IMR-90 (cell line): ENCODE data around the gene FRYL. TPM values are rescaled to one million over a fixed set of nuclear protein-coding genes. Genes with fewer than 3 reads are reported as not detected.

Source experiments
- ATAC-seq: fragments of 200-7000 bp; cut with Tn5 transposase; 2 replicates; pipeline ENCODE4 v1.9.1; 2020; ENCODE audit warnings: low read depth, mild to moderate bottlenecking, moderate library complexity
- BruUV-seq: library from RNA; stranded (reverse); fragments of 400-500 nt; replicated peaks from 2 replicates; lab custom pipeline; 2021; lab: Mats Ljungman, UMichigan
- CTCF ChIA-PET: fragments of 300-600 bp; formaldehyde crosslinking; extraction: SDS; loops from one replicate; lab custom pipeline; 2021; ENCODE audit warnings: antibody characterized with exemption; lab: Yijun Ruan, JAX
- POLR2A ChIA-PET: fragments of 300-600 bp; sonication (Branson Sonifier 250); formaldehyde crosslinking; loops from one replicate; lab custom pipeline; 2022; ENCODE audit warnings: antibody characterized with exemption; ENCODE audit not compliant: unreplicated experiment; lab: Charles Lee
- DNase-seq: peaks from one replicate; pipeline ENCODE4 v3.0.0; 2013
- H2AFZ ChIP-seq: replicated peaks from 2 replicates; pipeline ENCODE3; 2013; ENCODE audit warnings: low read length, mild to moderate bottlenecking; ENCODE audit not compliant: poor library complexity
- H2AK5ac ChIP-seq: 2 replicates; pipeline ENCODE4 v1.6.1; 2013; ENCODE audit warnings: low read depth, low read length, inconsistent platforms
- H2AK9ac ChIP-seq: replicated peaks from 2 replicates; pipeline ENCODE3; 2013; ENCODE audit warnings: mild to moderate bottlenecking, low read depth, low read length, moderate library complexity; ENCODE audit not compliant: poor library complexity
- H2BK120ac ChIP-seq: 2 replicates; pipeline ENCODE4 v1.6.1; 2013; ENCODE audit warnings: low read depth, low read length, inconsistent platforms
- H2BK15ac ChIP-seq: 3 replicates; pipeline ENCODE4 v1.6.1; 2013; ENCODE audit warnings: low read depth, low read length, inconsistent platforms
- H2BK20ac ChIP-seq: 2 replicates; pipeline ENCODE4 v1.6.1; 2013; ENCODE audit warnings: low read depth, mild to moderate bottlenecking, inconsistent platforms, low read length, moderate library complexity
- H2BK5ac ChIP-seq: 2 replicates; pipeline ENCODE4 v1.6.1; 2013; ENCODE audit warnings: mild to moderate bottlenecking, low read depth, low read length, inconsistent platforms; ENCODE audit not compliant: poor library complexity, severe bottlenecking
- H3K14ac ChIP-seq: replicated peaks from 2 replicates; pipeline ENCODE4 v1.6.1; 2013; ENCODE audit warnings: low read depth, low read length, inconsistent platforms
- H3K18ac ChIP-seq: 2 replicates; pipeline ENCODE4 v1.6.1; 2013; ENCODE audit warnings: low read depth, low read length, control low read depth
- H3K23ac ChIP-seq: 2 replicates; pipeline ENCODE4 v1.6.1; 2013; ENCODE audit warnings: low read depth, low read length, inconsistent platforms
- H3K27ac ChIP-seq: 2 replicates; pipeline ENCODE4 v1.5.1; 2013; ENCODE audit warnings: mild to moderate bottlenecking, control low read depth, low read length; ENCODE audit not compliant: insufficient read depth
- H3K27me3 ChIP-seq: 2 replicates; pipeline ENCODE4 v1.6.1; 2013; ENCODE audit warnings: low read length; ENCODE audit not compliant: control insufficient read depth, insufficient read depth
- H3K36me3 ChIP-seq: 2 replicates; pipeline ENCODE4 v1.6.1; 2013; ENCODE audit warnings: low read length, mixed read lengths; ENCODE audit not compliant: control insufficient read depth, insufficient read depth
- H3K4ac ChIP-seq: 2 replicates; pipeline ENCODE4 v1.6.1; 2013; ENCODE audit warnings: low read depth, low read length, inconsistent platforms
- H3K4me1 ChIP-seq: 2 replicates; pipeline ENCODE4 v1.6.1; 2013; ENCODE audit warnings: low read length, mixed read lengths; ENCODE audit not compliant: control insufficient read depth, insufficient read depth
- H3K4me2 ChIP-seq: 2 replicates; pipeline ENCODE4 v1.6.1; 2013; ENCODE audit warnings: low read depth, mild to moderate bottlenecking, control low read depth, low read length, moderate library complexity
- H3K4me3 ChIP-seq: 2 replicates; pipeline ENCODE4 v1.5.1; 2013; ENCODE audit warnings: low read depth, mild to moderate bottlenecking, control low read depth, low read length, moderate library complexity; ENCODE audit not compliant: insufficient read depth
- H3K56ac ChIP-seq: 2 replicates; pipeline ENCODE4 v1.6.1; 2013; ENCODE audit warnings: low read length, inconsistent platforms; ENCODE audit not compliant: insufficient read depth; ENCODE audit errors: extremely low read depth
- H3K79me1 ChIP-seq, 2 experiments: 2 replicates each; pipeline ENCODE4 v1.6.1; 2013; ENCODE audit warnings: low read length in 2 of 2, inconsistent platforms in 1 of 2, low read depth in 1 of 2
- H3K9ac ChIP-seq: 2 replicates; pipeline ENCODE4 v1.6.1; 2013; ENCODE audit warnings: low read depth, low read length, control low read depth
- H3K9me1 ChIP-seq: 2 replicates; pipeline ENCODE4 v1.6.1; 2013; ENCODE audit warnings: low read length, inconsistent platforms; ENCODE audit not compliant: insufficient read depth
- H3K9me3 ChIP-seq: 2 replicates; pipeline ENCODE4 v1.6.1; 2013; ENCODE audit warnings: low read length; ENCODE audit not compliant: control insufficient read depth, insufficient read depth
- H4K20me1 ChIP-seq: 2 replicates; pipeline ENCODE4 v1.6.1; 2013; ENCODE audit warnings: low read length, inconsistent platforms; ENCODE audit not compliant: insufficient read depth
- H4K5ac ChIP-seq: 2 replicates; pipeline ENCODE4 v1.6.1; 2013; ENCODE audit warnings: mild to moderate bottlenecking, low read depth, low read length, control low read depth
- H4K8ac ChIP-seq, 2 experiments: 2 replicates each; pipeline ENCODE4 v1.6.1; 2013; ENCODE audit warnings: low read depth in 2 of 2, low read length in 2 of 2, control low read depth in 1 of 2, inconsistent platforms in 1 of 2
- H4K91ac ChIP-seq: 2 replicates; pipeline ENCODE4 v1.6.1; 2013; ENCODE audit warnings: low read depth, low read length, inconsistent platforms; ENCODE audit not compliant: insufficient read depth
- BHLHE40 ChIP-seq: fragments of 150-350 bp; IDR thresholded peaks from 2 replicates; pipeline ENCODE4 v1.6.1; 2016; ENCODE audit warnings: mild to moderate bottlenecking, low read depth, low read length
- CEBPB ChIP-seq: IDR thresholded peaks from 2 replicates; pipeline ENCODE4 v1.6.1; 2012; ENCODE audit warnings: low read depth, low read length, improper control_type of control experiment
- NFE2L2 ChIP-seq: fragments of 150-350 bp; IDR thresholded peaks from 2 replicates; pipeline ENCODE4 v1.6.1; 2016; ENCODE audit warnings: low read depth, mild to moderate bottlenecking, low read length
- WGBS, 2 experiments: methylation state at CpG; one replicate each; pipeline versions ENCODE4 v1.1.5 to v1.1.7; 2013; ENCODE audit warnings: missing lambda C conversion rate in 2 of 2; ENCODE audit not compliant: insufficient read length in 1 of 2; ENCODE audit errors: extremely low coverage in 2 of 2; 5-methylcytosine and 5-hydroxymethylcytosine counted together
- dilution Hi-C: fragments of 300-500 bp; cut with HindIII; formaldehyde crosslinking; loops from one replicate; pipeline ENCODE4 v1.14.3; 2018; ENCODE audit warnings: low sequenced_read_pairs; ENCODE audit not compliant: unreplicated experiment
- in situ Hi-C: fragments of 300-500 bp; cut with MboI; formaldehyde crosslinking; loops from 3 replicates; pipeline ENCODE4 v1.14.3; 2019; ENCODE audit warnings: low sequenced_read_pairs, inconsistent platforms, mixed read lengths
- intact Hi-C: fragments of 100-400 bp; cut with micrococcal nuclease; formaldehyde crosslinking; loops from 2 replicates; pipeline ENCODE4 v1.10.0; 2022
- polyA plus RNA-seq, 3 experiments: library from polyadenylated mRNA; depleted of rRNA; stranded (reverse); fragments of >200 nt; gene quantifications; 2 replicates each; pipeline ENCODE4 v1.2.3, GENCODE V29; 2012; ENCODE audit warnings: low replicate concordance in 1 of 3
- total RNA-seq: library from RNA; depleted of rRNA; stranded (reverse); fragments of >200 nt; gene quantifications from 2 replicates; pipeline ENCODE4 v1.2.3, GENCODE V29; 2012

FRYL gene
- total and polyA plus RNA-seq, 2 of the 4 experiments (the other 2 are of a cell fraction) = 9.9 to 77.4 TPM

DNA sequence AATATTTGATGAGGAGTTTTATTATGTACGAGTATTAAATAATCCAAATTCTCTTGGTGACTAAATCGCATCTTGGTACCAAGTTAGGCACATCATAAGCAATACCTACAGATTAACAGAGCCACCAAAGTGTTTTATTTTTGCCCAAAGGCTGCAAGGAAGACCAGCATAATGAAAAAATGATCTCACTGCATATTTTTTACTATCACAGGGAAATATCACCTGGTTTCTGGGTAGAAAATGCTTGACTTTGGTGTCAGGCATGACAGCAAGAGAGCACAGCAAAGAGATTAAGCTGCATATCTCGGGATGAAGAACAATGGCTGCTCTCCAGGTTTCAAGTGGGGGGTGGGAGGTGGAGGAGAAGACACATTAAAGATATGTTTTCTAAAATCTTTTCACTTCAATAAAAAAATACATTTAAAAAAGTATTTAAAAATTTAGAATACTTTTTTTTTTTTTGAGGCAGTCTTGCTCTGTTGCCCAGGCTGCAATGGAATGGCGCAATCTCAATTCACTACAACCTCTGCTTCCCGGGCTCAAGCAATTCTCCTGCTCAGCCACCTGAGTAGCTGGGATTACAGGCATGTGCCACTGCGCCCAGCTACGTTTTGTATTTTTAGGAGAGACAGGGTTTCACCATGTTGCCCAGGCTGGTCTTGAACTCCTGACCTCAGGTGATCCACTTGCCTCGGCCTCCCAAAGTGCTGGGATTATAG, 86.1 kb downstream of the FRYL start:
- Histone ChIP-seq H2AFZ (no peak overlapping the region), H2BK120ac (no peak overlapping the region), H3K14ac (no peak overlapping the region), H3K4me1 (peaks cover 11% of the 10 kb centered on the region; the same call in 1 of the 2 replicates), H3K4ac (no peak overlapping the region), H2BK5ac (no peak overlapping the region), H4K20me1 (peaks cover 10% of the 10 kb centered on the region; the same call in 1 of the 2 replicates), H3K9ac (no peak overlapping the region), H3K79me1 (peaks cover 7 to 54% of the 10 kb centered on the region in 2 experiments), H3K27ac (no peak overlapping the region), H3K4me3 (no peak overlapping the region), H3K9me3 (no peaks in the 10 kb centered on the region), H2BK20ac (no peak overlapping the region), H2BK15ac (no peak overlapping the region), H4K8ac (no peak overlapping the region), H4K5ac (no peak overlapping the region), H3K9me1 (peaks cover 10% of the 10 kb centered on the region), H3K56ac (no peak overlapping the region), H3K4me2 (no peak overlapping the region), H2AK9ac (no peak overlapping the region), H4K91ac (no peak overlapping the region), H2AK5ac (no peak overlapping the region), H3K27me3 (no peaks in the 10 kb centered on the region), H3K18ac (no peak overlapping the region), H3K23ac (no peak overlapping the region), H3K36me3 (no peaks in the 10 kb centered on the region)
- ATAC-seq = no peak
- BruUV-seq = no TSS peak
- DNase-seq = no peak
- dilution Hi-C loops = no loop called here
- WGBS, 2 experiments = no CpG with 5 or more reads among the region's 8 CpGs
- TF ChIP-seq CEBPB (peak; percentile 47; the same call in 1 of the 2 replicates), BHLHE40 (no peak), NFE2L2 (no peak)
- intact Hi-C loops = no loop called here
- CTCF ChIA-PET = interaction anchor here (0.7 to 1.3 kb wide), 2 partner anchors 115 to 264 kb away, joined by 3 to 4 read pairs; no protein-coding TSS in a partner anchor
- POLR2A ChIA-PET = no interaction called here
- in situ Hi-C loops = no loop called here
